Measurements from ENCODE around the gene KRTAP4-11.

DNA sequence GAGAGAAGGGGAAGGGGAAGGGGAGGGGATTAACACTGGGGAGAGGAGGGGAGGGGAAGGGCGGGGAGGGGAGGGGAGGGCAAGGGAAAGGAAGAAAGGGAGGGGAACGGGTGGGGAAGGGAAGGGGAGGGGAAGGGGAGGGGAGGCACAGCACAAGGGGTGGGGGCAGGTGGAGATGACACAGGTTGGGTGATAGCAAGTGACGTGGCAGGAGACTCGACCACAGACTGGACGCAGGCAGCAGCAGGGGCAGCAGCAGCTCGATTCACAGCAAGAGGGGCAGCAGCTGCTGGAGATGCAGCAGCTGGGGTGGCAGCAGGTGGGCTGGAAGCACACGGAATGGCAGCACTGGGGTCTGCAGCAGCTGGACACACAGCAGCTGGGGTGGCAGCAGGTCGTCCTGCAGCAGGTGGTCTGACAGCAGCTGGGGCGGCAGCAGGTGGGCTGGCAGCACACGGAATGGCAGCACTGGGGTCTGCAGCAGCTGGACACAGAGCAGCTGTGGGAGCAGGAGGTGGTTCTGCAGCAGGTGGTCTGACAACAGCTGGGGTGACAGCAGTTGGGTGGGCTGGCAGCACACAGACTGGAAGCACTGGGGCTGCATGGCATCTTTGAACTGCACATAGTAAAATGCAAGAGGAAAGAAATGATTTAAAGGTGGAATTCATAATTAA lies 16.4 kb downstream of the KRTAP4-11 start, which contains the start of gene KRTAP4-16:
- no peak for TF ChIP-seq POLR2A (IDR thresholded peaks at IDR 0.05)
- TF ChIP-seq, protein P1, sequence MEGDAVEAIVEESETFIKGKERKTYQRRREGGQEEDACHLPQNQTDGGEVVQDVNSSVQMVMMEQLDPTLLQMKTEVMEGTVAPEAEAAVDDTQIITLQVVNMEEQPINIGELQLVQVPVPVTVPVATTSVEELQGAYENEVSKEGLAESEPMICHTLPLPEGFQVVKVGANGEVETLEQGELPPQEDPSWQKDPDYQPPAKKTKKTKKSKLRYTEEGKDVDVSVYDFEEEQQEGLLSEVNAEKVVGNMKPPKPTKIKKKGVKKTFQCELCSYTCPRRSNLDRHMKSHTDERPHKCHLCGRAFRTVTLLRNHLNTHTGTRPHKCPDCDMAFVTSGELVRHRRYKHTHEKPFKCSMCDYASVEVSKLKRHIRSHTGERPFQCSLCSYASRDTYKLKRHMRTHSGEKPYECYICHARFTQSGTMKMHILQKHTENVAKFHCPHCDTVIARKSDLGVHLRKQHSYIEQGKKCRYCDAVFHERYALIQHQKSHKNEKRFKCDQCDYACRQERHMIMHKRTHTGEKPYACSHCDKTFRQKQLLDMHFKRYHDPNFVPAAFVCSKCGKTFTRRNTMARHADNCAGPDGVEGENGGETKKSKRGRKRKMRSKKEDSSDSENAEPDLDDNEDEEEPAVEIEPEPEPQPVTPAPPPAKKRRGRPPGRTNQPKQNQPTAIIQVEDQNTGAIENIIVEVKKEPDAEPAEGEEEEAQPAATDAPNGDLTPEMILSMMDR (IDR thresholded peaks at IDR 0.05): no peak

Measured in tibial nerve (tissue), 3 donors.